Thoracic aorta (tissue), 2 donors: ENCODE data around the gene ZNF594. TPM values are rescaled to one million over a fixed set of nuclear protein-coding genes. Genes with fewer than 3 reads are reported as not detected.

Experiments
- total RNA-seq, 2 donors: library from RNA; depleted of rRNA; stranded (reverse); fragments of >200 nt; gene quantifications; one replicate each; pipeline versions ENCODE4 v1.1.0 to v1.2.3, GENCODE V29; 2016

The ZNF594 gene
- total RNA-seq, 2 donors from 2014 or later, result 8.4 to 15.8 TPM

Other genes with a start within 250 kb of the ZNF594 start
- 1,000 to 10,000 TPM in 1 of 2 donors, 100 to 1,000 TPM in 1; 806 to 1,230 TPM for gene PFN1, start 243.3 kb downstream of the ZNF594 start, total RNA-seq
- 1 to 10 TPM; 2.5 to 2.7 TPM for gene ENO3, start 240.7 kb downstream of the ZNF594 start, total RNA-seq
- gene SPAG7, start 224.1 kb downstream of the ZNF594 start, total RNA-seq, result 10 to 100 TPM; 32.3 to 43.1 TPM
- 10 to 100 TPM; 31.3 to 34.0 TPM for gene CAMTA2, start 204.2 kb downstream of the ZNF594 start, total RNA-seq
- 1 to 10 TPM in 1 of 2 donors, not detected in 1; 1.2 TPM for gene INCA1, start 194.3 kb downstream of the ZNF594 start, total RNA-seq
- 100 to 1,000 TPM; 113 to 152 TPM for gene KIF1C, start 193.9 kb downstream of the ZNF594 start, total RNA-seq
- not detected for gene SLC52A1, start 156.4 kb downstream of the ZNF594 start, total RNA-seq
- gene ZFP3, start 113.4 kb downstream of the ZNF594 start, total RNA-seq, result 1 to 10 TPM; 3.2 to 6.6 TPM
- 1 to 10 TPM; 6.7 to 7.2 TPM for gene ZNF232, start 80.0 kb downstream of the ZNF594 start, total RNA-seq
- gene USP6, start 75.8 kb downstream of the ZNF594 start, total RNA-seq, result 1 to 10 TPM in 1 of 2 donors, not detected in 1; 2.0 TPM
- gene SCIMP, start 43.0 kb upstream of the ZNF594 start, total RNA-seq, result 10 to 100 TPM; 13.4 to 14.9 TPM
- 10 to 100 TPM; 36.4 to 47.0 TPM for gene RABEP1, start 90.4 kb upstream of the ZNF594 start, total RNA-seq
- 10 to 100 TPM; 74.1 to 95.0 TPM for gene NUP88, start 227.8 kb upstream of the ZNF594 start, total RNA-seq
- 10 to 100 TPM; 33.1 to 44.5 TPM for gene RPAIN, start 228.3 kb upstream of the ZNF594 start, total RNA-seq
- 10 to 100 TPM; 37.0 to 71.7 TPM for gene C1QBP, start 247.3 kb upstream of the ZNF594 start, total RNA-seq